ENCODE measurements around the gene IL11.

DNA sequence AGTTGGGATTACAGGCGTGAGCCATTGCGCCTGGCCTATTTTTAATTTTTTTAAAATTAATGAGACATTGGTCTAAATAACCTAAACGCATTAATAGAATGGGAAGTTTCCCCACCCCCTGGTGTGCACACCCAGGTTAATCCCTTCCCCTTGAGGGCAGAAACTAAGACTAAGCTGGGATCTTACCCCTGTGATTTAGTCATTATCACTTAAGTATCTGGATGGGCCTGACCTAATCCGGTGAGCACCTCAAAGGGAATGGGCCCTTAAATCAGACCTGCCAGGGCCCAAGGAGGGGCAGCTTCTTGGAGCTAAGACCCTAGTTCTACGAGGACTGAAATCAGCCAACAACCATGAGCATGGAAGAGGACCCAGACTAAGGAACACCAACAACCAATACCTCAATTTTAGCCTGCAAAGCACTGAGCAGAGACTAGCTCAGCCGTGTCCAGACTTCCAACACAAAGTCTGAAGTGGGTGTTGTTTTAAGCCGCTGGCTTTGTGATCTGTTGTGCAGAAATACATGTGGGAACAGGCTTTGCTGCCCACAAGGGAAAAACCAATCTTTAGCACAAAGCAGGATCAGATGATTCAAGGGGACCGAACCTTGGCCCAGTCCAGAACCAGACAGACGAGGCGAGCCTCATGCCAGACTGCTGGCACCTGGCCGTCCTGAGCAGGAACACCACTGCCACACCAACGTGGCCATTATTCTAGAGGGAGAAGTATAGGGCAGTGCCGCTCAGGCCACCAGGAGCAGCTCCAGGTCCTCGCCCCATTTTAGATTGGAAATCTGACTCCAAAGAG, 30.2 kb upstream of the IL11 start:
- TF ChIP-seq FOSL2 (IDR thresholded peaks at IDR 0.05) (no peak), FOSL2 (CRISPR knock-in tag; IDR thresholded peaks at IDR 0.05) (no peak), HOXA7 (CRISPR knock-in tag; IDR thresholded peaks at IDR 0.05) (no peak), CBX2 (IDR thresholded peaks at IDR 0.05; ENCODE audit: borderline replicate concordance, low read depth) (no peak), CEBPB (IDR thresholded peaks at IDR 0.05) (no peak), HEYL (CRISPR knock-in tag; IDR thresholded peaks at IDR 0.05) (no peak)
- TF ChIP-seq, protein P1, sequence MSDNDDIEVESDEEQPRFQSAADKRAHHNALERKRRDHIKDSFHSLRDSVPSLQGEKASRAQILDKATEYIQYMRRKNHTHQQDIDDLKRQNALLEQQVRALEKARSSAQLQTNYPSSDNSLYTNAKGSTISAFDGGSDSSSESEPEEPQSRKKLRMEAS (IDR thresholded peaks at IDR 0.05): 0 out of 2 replicates have a peak, but pooled peaks have one; percentile 4
- TF ChIP-seq, protein P2, sequence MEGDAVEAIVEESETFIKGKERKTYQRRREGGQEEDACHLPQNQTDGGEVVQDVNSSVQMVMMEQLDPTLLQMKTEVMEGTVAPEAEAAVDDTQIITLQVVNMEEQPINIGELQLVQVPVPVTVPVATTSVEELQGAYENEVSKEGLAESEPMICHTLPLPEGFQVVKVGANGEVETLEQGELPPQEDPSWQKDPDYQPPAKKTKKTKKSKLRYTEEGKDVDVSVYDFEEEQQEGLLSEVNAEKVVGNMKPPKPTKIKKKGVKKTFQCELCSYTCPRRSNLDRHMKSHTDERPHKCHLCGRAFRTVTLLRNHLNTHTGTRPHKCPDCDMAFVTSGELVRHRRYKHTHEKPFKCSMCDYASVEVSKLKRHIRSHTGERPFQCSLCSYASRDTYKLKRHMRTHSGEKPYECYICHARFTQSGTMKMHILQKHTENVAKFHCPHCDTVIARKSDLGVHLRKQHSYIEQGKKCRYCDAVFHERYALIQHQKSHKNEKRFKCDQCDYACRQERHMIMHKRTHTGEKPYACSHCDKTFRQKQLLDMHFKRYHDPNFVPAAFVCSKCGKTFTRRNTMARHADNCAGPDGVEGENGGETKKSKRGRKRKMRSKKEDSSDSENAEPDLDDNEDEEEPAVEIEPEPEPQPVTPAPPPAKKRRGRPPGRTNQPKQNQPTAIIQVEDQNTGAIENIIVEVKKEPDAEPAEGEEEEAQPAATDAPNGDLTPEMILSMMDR (IDR thresholded peaks at IDR 0.05): no peak
- TF ChIP-seq, protein P3, sequence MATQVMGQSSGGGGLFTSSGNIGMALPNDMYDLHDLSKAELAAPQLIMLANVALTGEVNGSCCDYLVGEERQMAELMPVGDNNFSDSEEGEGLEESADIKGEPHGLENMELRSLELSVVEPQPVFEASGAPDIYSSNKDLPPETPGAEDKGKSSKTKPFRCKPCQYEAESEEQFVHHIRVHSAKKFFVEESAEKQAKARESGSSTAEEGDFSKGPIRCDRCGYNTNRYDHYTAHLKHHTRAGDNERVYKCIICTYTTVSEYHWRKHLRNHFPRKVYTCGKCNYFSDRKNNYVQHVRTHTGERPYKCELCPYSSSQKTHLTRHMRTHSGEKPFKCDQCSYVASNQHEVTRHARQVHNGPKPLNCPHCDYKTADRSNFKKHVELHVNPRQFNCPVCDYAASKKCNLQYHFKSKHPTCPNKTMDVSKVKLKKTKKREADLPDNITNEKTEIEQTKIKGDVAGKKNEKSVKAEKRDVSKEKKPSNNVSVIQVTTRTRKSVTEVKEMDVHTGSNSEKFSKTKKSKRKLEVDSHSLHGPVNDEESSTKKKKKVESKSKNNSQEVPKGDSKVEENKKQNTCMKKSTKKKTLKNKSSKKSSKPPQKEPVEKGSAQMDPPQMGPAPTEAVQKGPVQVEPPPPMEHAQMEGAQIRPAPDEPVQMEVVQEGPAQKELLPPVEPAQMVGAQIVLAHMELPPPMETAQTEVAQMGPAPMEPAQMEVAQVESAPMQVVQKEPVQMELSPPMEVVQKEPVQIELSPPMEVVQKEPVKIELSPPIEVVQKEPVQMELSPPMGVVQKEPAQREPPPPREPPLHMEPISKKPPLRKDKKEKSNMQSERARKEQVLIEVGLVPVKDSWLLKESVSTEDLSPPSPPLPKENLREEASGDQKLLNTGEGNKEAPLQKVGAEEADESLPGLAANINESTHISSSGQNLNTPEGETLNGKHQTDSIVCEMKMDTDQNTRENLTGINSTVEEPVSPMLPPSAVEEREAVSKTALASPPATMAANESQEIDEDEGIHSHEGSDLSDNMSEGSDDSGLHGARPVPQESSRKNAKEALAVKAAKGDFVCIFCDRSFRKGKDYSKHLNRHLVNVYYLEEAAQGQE (IDR thresholded peaks at IDR 0.05): no peak
- TF ChIP-seq, protein P4, sequence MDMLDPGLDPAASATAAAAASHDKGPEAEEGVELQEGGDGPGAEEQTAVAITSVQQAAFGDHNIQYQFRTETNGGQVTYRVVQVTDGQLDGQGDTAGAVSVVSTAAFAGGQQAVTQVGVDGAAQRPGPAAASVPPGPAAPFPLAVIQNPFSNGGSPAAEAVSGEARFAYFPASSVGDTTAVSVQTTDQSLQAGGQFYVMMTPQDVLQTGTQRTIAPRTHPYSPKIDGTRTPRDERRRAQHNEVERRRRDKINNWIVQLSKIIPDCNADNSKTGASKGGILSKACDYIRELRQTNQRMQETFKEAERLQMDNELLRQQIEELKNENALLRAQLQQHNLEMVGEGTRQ (IDR thresholded peaks at IDR 0.05): no peak
